ENCODE measurements around the gene NFATC2. TPM values are rescaled to one million over a fixed set of nuclear protein-coding genes. Genes with fewer than 3 reads are reported as not detected.

Gene NFATC2
- total RNA-seq, 6 experiments from 2014 or later: 3.9 to 7.1 (median 4.7) TPM

DNA sequence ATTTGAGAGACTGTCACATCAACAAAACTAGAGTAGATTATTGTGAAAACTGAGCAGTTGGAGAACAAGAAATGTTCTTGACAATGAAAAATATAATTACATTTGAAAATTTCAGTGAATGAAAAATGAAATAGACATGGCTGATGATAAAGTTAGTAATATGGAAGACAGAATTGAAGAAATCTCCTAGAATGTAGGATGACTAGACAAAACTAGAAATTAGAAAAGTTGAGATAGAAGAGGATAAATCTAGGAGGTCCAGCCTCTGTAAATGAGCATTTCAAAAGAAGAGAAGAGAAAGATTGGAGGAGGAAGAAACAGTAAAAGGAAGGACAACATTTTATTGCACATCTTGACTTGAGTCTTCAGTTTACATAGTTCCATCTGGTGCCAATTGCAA, 178.7 kb downstream of the NFATC2 start:
- Histone ChIP-seq H3K4me3 (no peak overlapping the region), H3K9me3 (no peaks in the 10 kb centered on the region), H3K4me1 (no peaks in the 10 kb centered on the region), H3K27me3 (no peaks in the 10 kb centered on the region), H3K27ac (no peak overlapping the region), H3K36me3 (no peaks in the 10 kb centered on the region)
- DNase-seq (no peak), ATAC-seq (no peak)
- intact Hi-C loops (cut with DNase I): no loop called here
- no peak for TF ChIP-seq POLR2A (IDR thresholded peaks at IDR 0.05)
- TF ChIP-seq, protein P1, sequence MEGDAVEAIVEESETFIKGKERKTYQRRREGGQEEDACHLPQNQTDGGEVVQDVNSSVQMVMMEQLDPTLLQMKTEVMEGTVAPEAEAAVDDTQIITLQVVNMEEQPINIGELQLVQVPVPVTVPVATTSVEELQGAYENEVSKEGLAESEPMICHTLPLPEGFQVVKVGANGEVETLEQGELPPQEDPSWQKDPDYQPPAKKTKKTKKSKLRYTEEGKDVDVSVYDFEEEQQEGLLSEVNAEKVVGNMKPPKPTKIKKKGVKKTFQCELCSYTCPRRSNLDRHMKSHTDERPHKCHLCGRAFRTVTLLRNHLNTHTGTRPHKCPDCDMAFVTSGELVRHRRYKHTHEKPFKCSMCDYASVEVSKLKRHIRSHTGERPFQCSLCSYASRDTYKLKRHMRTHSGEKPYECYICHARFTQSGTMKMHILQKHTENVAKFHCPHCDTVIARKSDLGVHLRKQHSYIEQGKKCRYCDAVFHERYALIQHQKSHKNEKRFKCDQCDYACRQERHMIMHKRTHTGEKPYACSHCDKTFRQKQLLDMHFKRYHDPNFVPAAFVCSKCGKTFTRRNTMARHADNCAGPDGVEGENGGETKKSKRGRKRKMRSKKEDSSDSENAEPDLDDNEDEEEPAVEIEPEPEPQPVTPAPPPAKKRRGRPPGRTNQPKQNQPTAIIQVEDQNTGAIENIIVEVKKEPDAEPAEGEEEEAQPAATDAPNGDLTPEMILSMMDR (IDR thresholded peaks at IDR 0.05): no peak

DNA sequence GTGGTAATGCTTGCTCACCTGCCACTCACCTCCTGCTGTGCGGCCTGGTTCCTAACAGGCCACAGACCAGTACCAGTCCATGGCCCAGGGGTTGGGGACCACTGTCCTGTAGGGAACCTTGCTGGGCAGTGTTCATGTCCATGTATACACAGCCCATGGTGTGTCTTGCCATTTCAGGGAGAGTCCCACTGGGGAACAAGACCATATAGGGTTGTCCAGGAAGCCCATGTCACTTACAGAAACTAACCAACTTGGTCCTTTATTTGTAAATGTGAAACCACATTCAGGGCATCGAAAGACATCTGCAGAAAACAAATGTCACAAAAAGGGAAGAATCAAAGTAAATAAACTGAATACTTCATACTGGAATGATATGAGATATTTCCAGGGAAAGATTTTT, 179.1 kb downstream of the NFATC2 start:
- ATAC-seq (no peak), DNase-seq (no peak)
- Histone ChIP-seq H3K27me3 (no peaks in the 10 kb centered on the region), H3K4me3 (no peak overlapping the region), H3K27ac (no peak overlapping the region), H3K4me1 (no peaks in the 10 kb centered on the region), H3K9me3 (no peaks in the 10 kb centered on the region), H3K36me3 (no peaks in the 10 kb centered on the region)
- intact Hi-C loops (cut with DNase I): no loop called here
- 47% methylated on average over 1 of the region's 2 CpGs for WGBS (ENCODE audit: insufficient coverage, low coverage, low lambda C conversion rate, missing lambda C conversion rate)
- TF ChIP-seq POLR2A (IDR thresholded peaks at IDR 0.05): no peak
- TF ChIP-seq, protein P1 (IDR thresholded peaks at IDR 0.05): no peak

DNA sequence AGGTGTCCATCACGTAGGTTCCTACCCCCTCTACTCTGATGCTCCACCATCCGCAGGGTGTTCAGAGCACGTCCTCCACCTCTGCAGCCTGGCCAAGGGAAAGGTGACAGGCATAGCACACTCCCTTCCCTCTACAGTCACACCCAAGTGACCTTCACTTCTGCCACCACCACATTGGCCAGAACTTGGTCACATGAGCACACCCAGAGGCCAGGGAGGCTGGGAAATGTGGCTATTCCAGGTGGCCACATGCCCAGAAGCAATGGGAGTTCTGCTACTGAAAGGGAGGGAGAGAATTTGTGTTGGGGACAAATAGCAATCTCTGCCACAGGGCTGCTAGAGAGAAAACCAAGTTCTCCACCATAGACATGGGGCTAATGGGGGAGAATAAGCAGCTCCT, 180.3 kb downstream of the NFATC2 start:
- ATAC-seq (no peak), DNase-seq (no peak)
- WGBS (ENCODE audit: insufficient coverage, low coverage, low lambda C conversion rate, missing lambda C conversion rate): 73% methylated on average over 3 of the region's 3 CpGs
- Histone ChIP-seq H3K9me3 (no peaks in the 10 kb centered on the region), H3K36me3 (no peaks in the 10 kb centered on the region), H3K27ac (no peak overlapping the region), H3K4me3 (no peak overlapping the region), H3K27me3 (no peaks in the 10 kb centered on the region), H3K4me1 (no peaks in the 10 kb centered on the region)
- no peak for TF ChIP-seq POLR2A (IDR thresholded peaks at IDR 0.05)
- TF ChIP-seq, protein P1 (IDR thresholded peaks at IDR 0.05): no peak
- intact Hi-C loops (cut with DNase I): no loop called here

- intact Hi-C loops (cut with DNase I): no loop called here
- ATAC-seq: no peak
- Histone ChIP-seq H3K4me1 (no peaks in the 10 kb centered on the region), H3K27me3 (no peaks in the 10 kb centered on the region), H3K27ac (no peak overlapping the region), H3K36me3 (no peaks in the 10 kb centered on the region), H3K9me3 (no peaks in the 10 kb centered on the region), H3K4me3 (no peak overlapping the region)
- 67% methylated on average over 1 of the region's 1 CpG for WGBS (ENCODE audit: insufficient coverage, low coverage, low lambda C conversion rate, missing lambda C conversion rate)
- no peak for DNase-seq
- TF ChIP-seq POLR2A (IDR thresholded peaks at IDR 0.05): no peak
- TF ChIP-seq, protein P1 (IDR thresholded peaks at IDR 0.05): no peak
Measured at GRCh38 chr20:51361258-51361657, 181.3 kb downstream of the NFATC2 start.
